ENCODE results near the gene RAB25.

RAB25 gene

GRCh38 chr1:156099282-156099681 is 38.3 kb downstream of the RAB25 start:
- in situ Hi-C loops (cut with MboI; ENCODE audit: low sequenced_read_pairs): no loop called here

GRCh38 chr1:156100205-156100995 is 39.4 kb downstream of the RAB25 start:
- in situ Hi-C loops (cut with MboI; ENCODE audit: low sequenced_read_pairs): no loop called here

GRCh38 chr1:156101880-156102279 is 40.9 kb downstream of the RAB25 start:
- in situ Hi-C loops (cut with MboI; ENCODE audit: low sequenced_read_pairs): no loop called here

- in situ Hi-C loops (cut with MboI; ENCODE audit: low sequenced_read_pairs): no loop called here
Observed at GRCh38 chr1:156102633-156103511, 41.9 kb downstream of the RAB25 start.

GRCh38 chr1:156103521-156103947 is 42.6 kb downstream of the RAB25 start:
- in situ Hi-C loops (cut with MboI; ENCODE audit: low sequenced_read_pairs): no loop called here

- in situ Hi-C loops (cut with MboI; ENCODE audit: low sequenced_read_pairs): no loop called here
Observed at GRCh38 chr1:156104065-156104810, 43.3 kb downstream of the RAB25 start.

GRCh38 chr1:156104861-156105832 is 44.2 kb downstream of the RAB25 start:
- in situ Hi-C loops (cut with MboI; ENCODE audit: low sequenced_read_pairs): no loop called here

- in situ Hi-C loops (cut with MboI; ENCODE audit: low sequenced_read_pairs): no loop called here
Observed at GRCh38 chr1:156106624-156107488, 45.9 kb downstream of the RAB25 start.

- in situ Hi-C loops (cut with MboI; ENCODE audit: low sequenced_read_pairs): no loop called here
Observed at GRCh38 chr1:156108057-156108456, 47.1 kb downstream of the RAB25 start.

GRCh38 chr1:156108664-156109241 is 47.8 kb downstream of the RAB25 start:
- in situ Hi-C loops (cut with MboI; ENCODE audit: low sequenced_read_pairs): no loop called here

GRCh38 chr1:156110252-156110651 is 49.3 kb downstream of the RAB25 start:
- in situ Hi-C loops (cut with MboI; ENCODE audit: low sequenced_read_pairs): no loop called here

- in situ Hi-C loops (cut with MboI; ENCODE audit: low sequenced_read_pairs): no loop called here
Observed at GRCh38 chr1:156111355-156111962, 50.5 kb downstream of the RAB25 start.

GRCh38 chr1:156112276-156113137 is 51.5 kb downstream of the RAB25 start:
- in situ Hi-C loops (cut with MboI; ENCODE audit: low sequenced_read_pairs): no loop called here

- in situ Hi-C loops (cut with MboI; ENCODE audit: low sequenced_read_pairs): no loop called here
Observed at GRCh38 chr1:156113282-156113950, 52.5 kb downstream of the RAB25 start.

GRCh38 chr1:156114101-156114918 is 53.4 kb downstream of the RAB25 start, which contains the start of gene LMNA:
LMNA (plus strand) TSS chr1:156114711; CDS start chr1:156114919, 208 bp downstream.
- in situ Hi-C loops (cut with MboI; ENCODE audit: low sequenced_read_pairs): no loop called here
